LNCaP clone FGC (cell line): ENCODE data around the gene GRAMD2A.

Experiments used
- DNase-seq: peaks from one replicate; pipeline ENCODE4 v3.0.0-alpha.2; 2011; ENCODE audit warnings: low read depth
- H3K4me3 ChIP-seq: 2 replicates; pipeline ENCODE4 v1.5.1; 2011; ENCODE audit warnings: mild to moderate bottlenecking, low read depth, low read length, control low read depth
- CTCF ChIP-seq: IDR thresholded peaks from 2 replicates; pipeline ENCODE4 v1.5.1; 2012; ENCODE audit warnings: mild to moderate bottlenecking; ENCODE audit not compliant: control insufficient read depth, insufficient read depth; ENCODE audit errors: extremely low read depth

GRAMD2A gene

GRCh38 chr15:72168808-72169190, 28.8 kb downstream of the GRAMD2A start:
- DNase-seq, result no peak

GRCh38 chr15:72168131-72168807, 29.3 kb downstream of the GRAMD2A start:
- no peak for DNase-seq
- no peak overlapping the region for H3K4me3 ChIP-seq
- TF ChIP-seq CTCF, result no peak

More at GRCh38 chr15:72168808-72169190, 28.8 kb downstream of the GRAMD2A start:
- no peak for TF ChIP-seq CTCF
- no peak overlapping the region for H3K4me3 ChIP-seq

- DNase-seq, result no peak
- TF ChIP-seq CTCF, result no peak
- H3K4me3 ChIP-seq, result no peak overlapping the region
Observed at GRCh38 chr15:72167445-72167844, 30.1 kb downstream of the GRAMD2A start.

GRCh38 chr15:72166716-72167417, 30.7 kb downstream of the GRAMD2A start:
- TF ChIP-seq CTCF, result no peak
- no peak for DNase-seq
- no peak overlapping the region for H3K4me3 ChIP-seq

GRCh38 chr15:72163719-72164118, 33.9 kb downstream of the GRAMD2A start:
- TF ChIP-seq CTCF, result no peak
- DNase-seq, result no peak
- H3K4me3 ChIP-seq, result no peak overlapping the region

- H3K4me3 ChIP-seq, result no peak overlapping the region
- TF ChIP-seq CTCF, result no peak
- no peak for DNase-seq
Observed at GRCh38 chr15:72162569-72162968, 35.0 kb downstream of the GRAMD2A start.
